Diencephalon (tissue), 1 donor: ENCODE data around the gene FOXA3. TPM values are rescaled to one million over a fixed set of nuclear protein-coding genes. Genes with fewer than 3 reads are reported as not detected.

Source experiments
- total RNA-seq: library from RNA; depleted of rRNA; stranded (reverse); fragments of >200 nt; gene quantifications from one replicate; pipeline ENCODE4 v1.2.3, GENCODE V29; 2014

Gene FOXA3
- not detected for total RNA-seq

GRCh38 chr19:45863840-45864628, at the start of gene FOXA3:
Gene FOXA3 (plus strand): TSS chr19:45864326. CDS start chr19:45864457, 131 bp downstream.

GRCh38 chr19:45814851-45815480, 49.2 kb upstream of the FOXA3 start, which contains the start of gene RSPH6A:
Gene RSPH6A (minus strand): TSS chr19:45815308. CDS start chr19:45815176, 132 bp downstream.

GRCh38 chr19:45862564-45863334, 1.4 kb upstream of the FOXA3 start, which contains the start of gene SYMPK:
Gene SYMPK (minus strand): TSS chr19:45863147. CDS start chr19:45854495, 8,652 bp downstream.

GRCh38 chr19:45885556-45886426, 21.7 kb downstream of the FOXA3 start, which contains the start of gene IRF2BP1:
Gene IRF2BP1 (minus strand): TSS chr19:45886141. CDS start chr19:45885774, 367 bp downstream.

GRCh38 chr19:45901912-45902650, 38.0 kb downstream of the FOXA3 start, which contains the start of gene MYPOP:
Gene MYPOP (minus strand): TSS chr19:45902613. CDS start chr19:45901773, 840 bp downstream.

GRCh38 chr19:45913874-45914830, 50.0 kb downstream of the FOXA3 start, which contains the start of gene NANOS2:
Gene NANOS2 (minus strand): TSS chr19:45914778. CDS start chr19:45914693, 85 bp downstream.

Other genes with a start within 250 kb of the FOXA3 start
- 42.2 TPM for gene EML2, start 224.9 kb upstream of the FOXA3 start, total RNA-seq
- not detected for gene GIPR, start 196.1 kb upstream of the FOXA3 start, total RNA-seq
- 132 TPM for gene SNRPD2, start 172.4 kb upstream of the FOXA3 start, total RNA-seq
- gene QPCTL, start 171.7 kb upstream of the FOXA3 start, total RNA-seq = 4.4 TPM
- 7.8 TPM for gene FBXO46, start 133.4 kb upstream of the FOXA3 start, total RNA-seq
- not detected for gene MEIOSIN, start 130.9 kb upstream of the FOXA3 start, total RNA-seq
- gene SIX5, start 95.1 kb upstream of the FOXA3 start, total RNA-seq = 1.8 TPM
- gene DMPK, start 81.8 kb upstream of the FOXA3 start, total RNA-seq = 20.3 TPM
- gene DMWD, start 71.5 kb upstream of the FOXA3 start, total RNA-seq = 48.2 TPM
- gene RSPH6A, start 49.0 kb upstream of the FOXA3 start, total RNA-seq = 0.23 TPM
- gene SYMPK, start 1.2 kb upstream of the FOXA3 start, total RNA-seq = 19.6 TPM
- 28.4 TPM for gene IRF2BP1, start 21.8 kb downstream of the FOXA3 start, total RNA-seq
- 1.4 TPM for gene MYPOP, start 38.3 kb downstream of the FOXA3 start, total RNA-seq
- gene NANOS2, start 50.5 kb downstream of the FOXA3 start, total RNA-seq = not detected
- gene NOVA2, start 109.5 kb downstream of the FOXA3 start, total RNA-seq = 15.9 TPM
- gene CCDC61, start 131.1 kb downstream of the FOXA3 start, total RNA-seq = 6.7 TPM
- not detected for gene PGLYRP1, start 158.7 kb downstream of the FOXA3 start, total RNA-seq
- 3.9 TPM for gene IGFL4, start 176.7 kb downstream of the FOXA3 start, total RNA-seq